H1 (cell line): ENCODE measurements around the gene KCP. TPM values are rescaled to one million over a fixed set of nuclear protein-coding genes. Genes with fewer than 3 reads are reported as not detected.

Source experiments
- polyA plus RNA-seq, 7 experiments: library from polyadenylated mRNA; depleted of rRNA in 3 of 7; stranded (reverse) in 5 of 7; unstranded in 2 of 7; fragments of >200 nt in 5 of 7; fragments of 200-250 nt in 2 of 7; gene quantifications; 1 replicate in 5 of 7; 2 replicates in 1 of 7; 4 replicates in 1 of 7; pipeline versions ENCODE4 v1.2.1 to v1.2.3, GENCODE V29; 2011 to 2013; ENCODE audit warnings: missing spikeins in 2 of 7, mixed read lengths in 2 of 7
- total RNA-seq: library from RNA; stranded (reverse); fragmentation: NEBNext Ultra II Directional; extraction: Animal tissue kit (Norgen Biotek cat#: 25700); gene quantifications from 2 replicates; pipeline ENCODE4 v1.2.1, GENCODE V29; 2021
- TF ChIP-seq, protein P1 (sequence below): fragments of 300-600 bp; sonication (generic); IDR thresholded peaks from 2 replicates; pipeline ENCODE4 v1.7.1; 2012; ENCODE audit warnings: low read length, moderate library complexity, mild to moderate bottlenecking, inconsistent platforms; ENCODE audit not compliant: insufficient replicate concordance

The KCP gene
- total and polyA plus RNA-seq, 2 of the 8 experiments (the other 6 are each of a cell fraction or from before 2014, with no cell fraction given) = 1.3 to 2.0 TPM

DNA sequence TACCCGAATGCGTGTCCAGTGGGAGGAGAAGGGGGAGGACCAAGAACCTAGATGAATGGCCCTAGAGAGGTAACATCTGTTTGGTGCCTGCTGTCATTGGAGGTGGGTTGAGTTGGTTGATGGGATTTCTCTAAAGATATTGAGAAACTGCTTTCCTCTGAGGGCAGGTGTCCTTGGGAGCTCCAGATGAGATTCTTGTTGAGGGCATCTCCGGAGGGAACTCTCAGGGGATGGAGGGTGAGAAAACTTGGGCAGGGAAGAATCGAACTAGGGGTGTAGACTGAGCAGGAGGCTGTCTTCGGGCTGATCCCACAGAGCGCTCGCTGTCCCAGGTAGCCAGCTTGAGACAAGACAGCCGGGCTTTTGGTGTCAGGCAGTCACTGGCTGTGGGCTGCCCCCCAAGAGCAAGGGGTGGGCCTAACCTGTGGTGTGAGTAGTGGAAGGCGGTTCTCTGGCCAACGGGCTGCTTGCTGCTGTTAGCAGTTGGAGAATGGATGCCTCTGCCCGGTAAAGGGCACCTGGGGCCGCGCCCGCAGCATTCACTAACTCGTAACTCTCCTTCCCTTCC lies 30.9 kb upstream of the KCP start (continued):
- TF ChIP-seq, protein P1, sequence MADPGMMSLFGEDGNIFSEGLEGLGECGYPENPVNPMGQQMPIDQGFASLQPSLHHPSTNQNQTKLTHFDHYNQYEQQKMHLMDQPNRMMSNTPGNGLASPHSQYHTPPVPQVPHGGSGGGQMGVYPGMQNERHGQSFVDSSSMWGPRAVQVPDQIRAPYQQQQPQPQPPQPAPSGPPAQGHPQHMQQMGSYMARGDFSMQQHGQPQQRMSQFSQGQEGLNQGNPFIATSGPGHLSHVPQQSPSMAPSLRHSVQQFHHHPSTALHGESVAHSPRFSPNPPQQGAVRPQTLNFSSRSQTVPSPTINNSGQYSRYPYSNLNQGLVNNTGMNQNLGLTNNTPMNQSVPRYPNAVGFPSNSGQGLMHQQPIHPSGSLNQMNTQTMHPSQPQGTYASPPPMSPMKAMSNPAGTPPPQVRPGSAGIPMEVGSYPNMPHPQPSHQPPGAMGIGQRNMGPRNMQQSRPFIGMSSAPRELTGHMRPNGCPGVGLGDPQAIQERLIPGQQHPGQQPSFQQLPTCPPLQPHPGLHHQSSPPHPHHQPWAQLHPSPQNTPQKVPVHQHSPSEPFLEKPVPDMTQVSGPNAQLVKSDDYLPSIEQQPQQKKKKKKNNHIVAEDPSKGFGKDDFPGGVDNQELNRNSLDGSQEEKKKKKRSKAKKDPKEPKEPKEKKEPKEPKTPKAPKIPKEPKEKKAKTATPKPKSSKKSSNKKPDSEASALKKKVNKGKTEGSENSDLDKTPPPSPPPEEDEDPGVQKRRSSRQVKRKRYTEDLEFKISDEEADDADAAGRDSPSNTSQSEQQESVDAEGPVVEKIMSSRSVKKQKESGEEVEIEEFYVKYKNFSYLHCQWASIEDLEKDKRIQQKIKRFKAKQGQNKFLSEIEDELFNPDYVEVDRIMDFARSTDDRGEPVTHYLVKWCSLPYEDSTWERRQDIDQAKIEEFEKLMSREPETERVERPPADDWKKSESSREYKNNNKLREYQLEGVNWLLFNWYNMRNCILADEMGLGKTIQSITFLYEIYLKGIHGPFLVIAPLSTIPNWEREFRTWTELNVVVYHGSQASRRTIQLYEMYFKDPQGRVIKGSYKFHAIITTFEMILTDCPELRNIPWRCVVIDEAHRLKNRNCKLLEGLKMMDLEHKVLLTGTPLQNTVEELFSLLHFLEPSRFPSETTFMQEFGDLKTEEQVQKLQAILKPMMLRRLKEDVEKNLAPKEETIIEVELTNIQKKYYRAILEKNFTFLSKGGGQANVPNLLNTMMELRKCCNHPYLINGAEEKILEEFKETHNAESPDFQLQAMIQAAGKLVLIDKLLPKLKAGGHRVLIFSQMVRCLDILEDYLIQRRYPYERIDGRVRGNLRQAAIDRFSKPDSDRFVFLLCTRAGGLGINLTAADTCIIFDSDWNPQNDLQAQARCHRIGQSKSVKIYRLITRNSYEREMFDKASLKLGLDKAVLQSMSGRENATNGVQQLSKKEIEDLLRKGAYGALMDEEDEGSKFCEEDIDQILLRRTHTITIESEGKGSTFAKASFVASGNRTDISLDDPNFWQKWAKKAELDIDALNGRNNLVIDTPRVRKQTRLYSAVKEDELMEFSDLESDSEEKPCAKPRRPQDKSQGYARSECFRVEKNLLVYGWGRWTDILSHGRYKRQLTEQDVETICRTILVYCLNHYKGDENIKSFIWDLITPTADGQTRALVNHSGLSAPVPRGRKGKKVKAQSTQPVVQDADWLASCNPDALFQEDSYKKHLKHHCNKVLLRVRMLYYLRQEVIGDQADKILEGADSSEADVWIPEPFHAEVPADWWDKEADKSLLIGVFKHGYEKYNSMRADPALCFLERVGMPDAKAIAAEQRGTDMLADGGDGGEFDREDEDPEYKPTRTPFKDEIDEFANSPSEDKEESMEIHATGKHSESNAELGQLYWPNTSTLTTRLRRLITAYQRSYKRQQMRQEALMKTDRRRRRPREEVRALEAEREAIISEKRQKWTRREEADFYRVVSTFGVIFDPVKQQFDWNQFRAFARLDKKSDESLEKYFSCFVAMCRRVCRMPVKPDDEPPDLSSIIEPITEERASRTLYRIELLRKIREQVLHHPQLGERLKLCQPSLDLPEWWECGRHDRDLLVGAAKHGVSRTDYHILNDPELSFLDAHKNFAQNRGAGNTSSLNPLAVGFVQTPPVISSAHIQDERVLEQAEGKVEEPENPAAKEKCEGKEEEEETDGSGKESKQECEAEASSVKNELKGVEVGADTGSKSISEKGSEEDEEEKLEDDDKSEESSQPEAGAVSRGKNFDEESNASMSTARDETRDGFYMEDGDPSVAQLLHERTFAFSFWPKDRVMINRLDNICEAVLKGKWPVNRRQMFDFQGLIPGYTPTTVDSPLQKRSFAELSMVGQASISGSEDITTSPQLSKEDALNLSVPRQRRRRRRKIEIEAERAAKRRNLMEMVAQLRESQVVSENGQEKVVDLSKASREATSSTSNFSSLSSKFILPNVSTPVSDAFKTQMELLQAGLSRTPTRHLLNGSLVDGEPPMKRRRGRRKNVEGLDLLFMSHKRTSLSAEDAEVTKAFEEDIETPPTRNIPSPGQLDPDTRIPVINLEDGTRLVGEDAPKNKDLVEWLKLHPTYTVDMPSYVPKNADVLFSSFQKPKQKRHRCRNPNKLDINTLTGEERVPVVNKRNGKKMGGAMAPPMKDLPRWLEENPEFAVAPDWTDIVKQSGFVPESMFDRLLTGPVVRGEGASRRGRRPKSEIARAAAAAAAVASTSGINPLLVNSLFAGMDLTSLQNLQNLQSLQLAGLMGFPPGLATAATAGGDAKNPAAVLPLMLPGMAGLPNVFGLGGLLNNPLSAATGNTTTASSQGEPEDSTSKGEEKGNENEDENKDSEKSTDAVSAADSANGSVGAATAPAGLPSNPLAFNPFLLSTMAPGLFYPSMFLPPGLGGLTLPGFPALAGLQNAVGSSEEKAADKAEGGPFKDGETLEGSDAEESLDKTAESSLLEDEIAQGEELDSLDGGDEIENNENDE = no peak
- TF ChIP-seq, all 59 proteins: peak for 0
